ENCODE measurements around the gene SPSB2.
A peak's percentile ranks its signal among the peaks of the same experiment; 100 is the strongest.
"Not testable (repeated sequence)": the region's sequence is repeated elsewhere in the genome, so short reads cannot be mapped to it uniquely, and the experiment has no call there.

The SPSB2 gene

GRCh38 chr12:6869049-6870021, 3.8 kb downstream of the SPSB2 start:
- DNase-seq = peak; percentile 61 to 88 (median 80)

- no peak for DNase-seq
These were observed 4.7 kb downstream of the SPSB2 start for GRCh38 chr12:6868211-6869048.

GRCh38 chr12:6867413-6868210, 5.5 kb downstream of the SPSB2 start, which contains the start of gene TPI1:
Gene TPI1, plus strand, starts transcription at chr12:6867531. Its CDS starts 36 bp downstream, at chr12:6867567.
- peak; percentile 67 to 85 (median 73) for DNase-seq

- no peak for DNase-seq
These were observed 6.1 kb downstream of the SPSB2 start for GRCh38 chr12:6866920-6867412.

GRCh38 chr12:6866163-6866919, 6.8 kb downstream of the SPSB2 start:
- DNase-seq = no peak

GRCh38 chr12:6865307-6865706, 7.8 kb downstream of the SPSB2 start:
- not testable (repeated sequence) for DNase-seq

GRCh38 chr12:6863586-6864321, 9.3 kb downstream of the SPSB2 start:
- no peak for DNase-seq

GRCh38 chr12:6863033-6863432, 10.1 kb downstream of the SPSB2 start:
- DNase-seq = no peak

- DNase-seq = no peak
These were observed 11.7 kb downstream of the SPSB2 start for GRCh38 chr12:6861391-6861790.

GRCh38 chr12:6860942-6861341, 12.2 kb downstream of the SPSB2 start:
- DNase-seq = no peak

- DNase-seq = no peak
These were observed 13.0 kb downstream of the SPSB2 start for GRCh38 chr12:6860116-6860515.

GRCh38 chr12:6858799-6859198, 14.3 kb downstream of the SPSB2 start:
- DNase-seq = no peak

GRCh38 chr12:6855322-6855721, 17.8 kb downstream of the SPSB2 start:
- DNase-seq = no peak

- no peak for DNase-seq
These were observed 19.1 kb downstream of the SPSB2 start for GRCh38 chr12:6854036-6854435.

GRCh38 chr12:6853626-6854025, 19.5 kb downstream of the SPSB2 start:
- no peak for DNase-seq

GRCh38 chr12:6852651-6853354, 20.3 kb downstream of the SPSB2 start:
- DNase-seq = peak in 4 of 5 donors; percentile 51 to 83 (median 55)

GRCh38 chr12:6851921-6852650, 21.0 kb downstream of the SPSB2 start, which contains the start of gene USP5:
Gene USP5, plus strand, starts transcription at chr12:6852150. Its CDS starts 30 bp downstream, at chr12:6852180.
- DNase-seq = peak; percentile 96 to 100 (median 98)

GRCh38 chr12:6851153-6851920, 21.8 kb downstream of the SPSB2 start, which contains the start of gene CDCA3:
Gene CDCA3, minus strand, starts transcription at chr12:6851286. Its CDS starts 334 bp downstream, at chr12:6850952.
- peak; percentile 84 to 98 (median 90) for DNase-seq

All from T-helper 1 cell (primary cell).